ENCODE results near the gene TRABD2A.

DNA sequence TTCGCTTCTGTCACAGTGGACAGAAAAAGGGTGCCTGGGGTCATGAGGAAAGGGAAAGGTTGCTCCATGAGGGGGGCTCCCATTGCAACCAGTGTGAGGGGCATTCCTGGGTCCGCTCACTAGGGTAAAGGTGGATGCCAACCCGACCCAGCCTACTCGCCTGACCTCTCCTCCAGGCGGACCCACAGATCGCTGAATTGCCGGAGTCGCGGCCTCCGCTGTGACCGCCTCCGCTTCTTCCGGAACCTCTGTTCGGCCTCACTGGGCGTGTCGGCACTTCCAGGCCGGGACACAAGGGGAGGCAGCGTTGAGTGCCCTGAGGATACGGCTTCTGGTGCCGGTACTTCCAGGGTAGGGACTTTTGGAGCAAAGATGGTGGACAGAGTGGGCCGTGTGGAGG, 57.1 kb downstream of the TRABD2A start:
- TF ChIP-seq, protein P1, sequence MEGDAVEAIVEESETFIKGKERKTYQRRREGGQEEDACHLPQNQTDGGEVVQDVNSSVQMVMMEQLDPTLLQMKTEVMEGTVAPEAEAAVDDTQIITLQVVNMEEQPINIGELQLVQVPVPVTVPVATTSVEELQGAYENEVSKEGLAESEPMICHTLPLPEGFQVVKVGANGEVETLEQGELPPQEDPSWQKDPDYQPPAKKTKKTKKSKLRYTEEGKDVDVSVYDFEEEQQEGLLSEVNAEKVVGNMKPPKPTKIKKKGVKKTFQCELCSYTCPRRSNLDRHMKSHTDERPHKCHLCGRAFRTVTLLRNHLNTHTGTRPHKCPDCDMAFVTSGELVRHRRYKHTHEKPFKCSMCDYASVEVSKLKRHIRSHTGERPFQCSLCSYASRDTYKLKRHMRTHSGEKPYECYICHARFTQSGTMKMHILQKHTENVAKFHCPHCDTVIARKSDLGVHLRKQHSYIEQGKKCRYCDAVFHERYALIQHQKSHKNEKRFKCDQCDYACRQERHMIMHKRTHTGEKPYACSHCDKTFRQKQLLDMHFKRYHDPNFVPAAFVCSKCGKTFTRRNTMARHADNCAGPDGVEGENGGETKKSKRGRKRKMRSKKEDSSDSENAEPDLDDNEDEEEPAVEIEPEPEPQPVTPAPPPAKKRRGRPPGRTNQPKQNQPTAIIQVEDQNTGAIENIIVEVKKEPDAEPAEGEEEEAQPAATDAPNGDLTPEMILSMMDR (conservative IDR thresholded peaks at IDR 0.05; ENCODE audit: low read length) = no peak
- TF ChIP-seq EZH2phosphoT487 (IDR thresholded peaks at IDR 0.05; ENCODE audit: borderline replicate concordance) = no peak

All from Loucy (cell line).